ENCODE data around the gene EGF.

- no peak for TF ChIP-seq CTCF (IDR thresholded peaks at IDR 0.05)
- no peak for TF ChIP-seq POLR2A (IDR thresholded peaks at IDR 0.05)
Observed at GRCh38 chr4:109908731-109909130, 4.0 kb upstream of the EGF start.
